ENCODE results near the gene PCK2. TPM values are rescaled to one million over a fixed set of nuclear protein-coding genes. Genes with fewer than 3 reads are reported as not detected.

The PCK2 gene
- total and polyA plus RNA-seq, 2 of the 13 experiments (the other 11 are each of a cell fraction or from before 2014, with no cell fraction given) = 129 to 272 TPM

DNA sequence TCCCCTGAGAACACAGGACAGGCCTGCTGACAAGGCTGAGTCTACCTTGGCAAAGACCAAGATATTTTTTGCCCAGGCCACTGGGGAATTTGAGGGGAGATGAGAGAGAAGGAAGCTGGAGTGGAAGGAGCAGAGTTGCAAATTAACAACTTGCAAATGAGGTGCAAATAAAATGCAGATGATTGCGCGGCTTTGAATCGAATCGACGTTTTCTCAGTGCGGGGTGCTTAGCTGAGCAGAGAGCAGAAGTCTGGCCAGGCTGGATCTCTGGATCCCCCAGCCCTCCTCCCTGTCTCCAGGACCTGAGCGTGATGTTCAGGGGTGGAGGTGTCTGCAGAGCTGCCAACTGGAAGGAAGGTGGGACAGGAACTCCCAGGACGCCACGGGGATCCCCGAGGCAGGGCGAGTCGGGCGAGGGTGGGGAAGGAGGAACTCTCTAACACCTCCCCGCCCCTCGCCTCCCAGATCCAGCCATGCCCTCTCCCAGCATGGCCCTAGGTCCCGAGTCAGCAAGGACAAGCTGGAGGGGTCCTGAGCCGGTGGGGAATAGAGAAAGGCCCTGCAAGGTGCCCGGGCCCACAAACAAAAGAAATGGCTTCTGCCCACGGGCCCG is 42.8 kb upstream of the PCK2 start (continued):
- TF ChIP-seq ZNF883 (CRISPR knock-in tag; IDR thresholded peaks at IDR 0.05; ENCODE audit: not compliant biosample characterization) = no peak
- 0 out of 2 replicates have a peak, but pooled peaks have one; percentile 1 for TF ChIP-seq TMF1 (CRISPR knock-in tag; IDR thresholded peaks at IDR 0.05; ENCODE audit: low read depth)
- TF ChIP-seq CCDC6 (CRISPR knock-in tag; IDR thresholded peaks at IDR 0.05) = no peak
- peak; percentile 44; the same call in 1 of the 2 replicates for TF ChIP-seq ZNF292 (CRISPR knock-in tag; IDR thresholded peaks at IDR 0.05; ENCODE audit: borderline replicate concordance, low read depth)
- peak; percentile 55; the same call in 1 of the 2 replicates for TF ChIP-seq ZBTB20 (CRISPR knock-in tag; IDR thresholded peaks at IDR 0.05; ENCODE audit: borderline replicate concordance, low read depth)
- TF ChIP-seq MEIS1 (CRISPR knock-in tag; IDR thresholded peaks at IDR 0.05; ENCODE audit: borderline replicate concordance) = no peak
- TF ChIP-seq, protein P1, sequence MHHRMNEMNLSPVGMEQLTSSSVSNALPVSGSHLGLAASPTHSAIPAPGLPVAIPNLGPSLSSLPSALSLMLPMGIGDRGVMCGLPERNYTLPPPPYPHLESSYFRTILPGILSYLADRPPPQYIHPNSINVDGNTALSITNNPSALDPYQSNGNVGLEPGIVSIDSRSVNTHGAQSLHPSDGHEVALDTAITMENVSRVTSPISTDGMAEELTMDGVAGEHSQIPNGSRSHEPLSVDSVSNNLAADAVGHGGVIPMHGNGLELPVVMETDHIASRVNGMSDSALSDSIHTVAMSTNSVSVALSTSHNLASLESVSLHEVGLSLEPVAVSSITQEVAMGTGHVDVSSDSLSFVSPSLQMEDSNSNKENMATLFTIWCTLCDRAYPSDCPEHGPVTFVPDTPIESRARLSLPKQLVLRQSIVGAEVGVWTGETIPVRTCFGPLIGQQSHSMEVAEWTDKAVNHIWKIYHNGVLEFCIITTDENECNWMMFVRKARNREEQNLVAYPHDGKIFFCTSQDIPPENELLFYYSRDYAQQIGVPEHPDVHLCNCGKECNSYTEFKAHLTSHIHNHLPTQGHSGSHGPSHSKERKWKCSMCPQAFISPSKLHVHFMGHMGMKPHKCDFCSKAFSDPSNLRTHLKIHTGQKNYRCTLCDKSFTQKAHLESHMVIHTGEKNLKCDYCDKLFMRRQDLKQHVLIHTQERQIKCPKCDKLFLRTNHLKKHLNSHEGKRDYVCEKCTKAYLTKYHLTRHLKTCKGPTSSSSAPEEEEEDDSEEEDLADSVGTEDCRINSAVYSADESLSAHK (CRISPR knock-in tag; IDR thresholded peaks at IDR 0.05; ENCODE audit: borderline replicate concordance) = no peak
- TF ChIP-seq ZNF205 (CRISPR knock-in tag; IDR thresholded peaks at IDR 0.05) = no peak
- TF ChIP-seq TAF15 (IDR thresholded peaks at IDR 0.05; ENCODE audit: low read depth, low read length, poor library complexity, severe bottlenecking) = no peak
- peak; percentile 89; the same call in 1 of the 2 replicates for TF ChIP-seq ZNF354B (CRISPR knock-in tag; IDR thresholded peaks at IDR 0.05)
- TF ChIP-seq REPIN1 (CRISPR knock-in tag; IDR thresholded peaks at IDR 0.05; ENCODE audit: borderline replicate concordance, low read depth) = 0 out of 2 replicates have a peak, but pooled peaks have one; percentile 22
- no peak for TF ChIP-seq THYN1 (CRISPR knock-in tag; IDR thresholded peaks at IDR 0.05; ENCODE audit: borderline replicate concordance, low read depth)
- TF ChIP-seq, protein P2, sequence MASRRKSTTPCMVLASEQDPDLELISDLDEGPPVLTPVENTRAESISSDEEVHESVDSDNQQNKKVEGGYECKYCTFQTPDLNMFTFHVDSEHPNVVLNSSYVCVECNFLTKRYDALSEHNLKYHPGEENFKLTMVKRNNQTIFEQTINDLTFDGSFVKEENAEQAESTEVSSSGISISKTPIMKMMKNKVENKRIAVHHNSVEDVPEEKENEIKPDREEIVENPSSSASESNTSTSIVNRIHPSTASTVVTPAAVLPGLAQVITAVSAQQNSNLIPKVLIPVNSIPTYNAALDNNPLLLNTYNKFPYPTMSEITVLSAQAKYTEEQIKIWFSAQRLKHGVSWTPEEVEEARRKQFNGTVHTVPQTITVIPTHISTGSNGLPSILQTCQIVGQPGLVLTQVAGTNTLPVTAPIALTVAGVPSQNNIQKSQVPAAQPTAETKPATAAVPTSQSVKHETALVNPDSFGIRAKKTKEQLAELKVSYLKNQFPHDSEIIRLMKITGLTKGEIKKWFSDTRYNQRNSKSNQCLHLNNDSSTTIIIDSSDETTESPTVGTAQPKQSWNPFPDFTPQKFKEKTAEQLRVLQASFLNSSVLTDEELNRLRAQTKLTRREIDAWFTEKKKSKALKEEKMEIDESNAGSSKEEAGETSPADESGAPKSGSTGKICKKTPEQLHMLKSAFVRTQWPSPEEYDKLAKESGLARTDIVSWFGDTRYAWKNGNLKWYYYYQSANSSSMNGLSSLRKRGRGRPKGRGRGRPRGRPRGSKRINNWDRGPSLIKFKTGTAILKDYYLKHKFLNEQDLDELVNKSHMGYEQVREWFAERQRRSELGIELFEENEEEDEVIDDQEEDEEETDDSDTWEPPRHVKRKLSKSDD (CRISPR knock-in tag; IDR thresholded peaks at IDR 0.05; ENCODE audit: low read depth) = no peak
- TF ChIP-seq ZNF569 (CRISPR knock-in tag; IDR thresholded peaks at IDR 0.05; ENCODE audit: borderline replicate concordance) = 0 out of 2 replicates have a peak, but pooled peaks have one; percentile 37
- no peak for TF ChIP-seq SOX13 (IDR thresholded peaks at IDR 0.05)
- TF ChIP-seq SOX13 (CRISPR knock-in tag; conservative IDR thresholded peaks at IDR 0.05 in 1 of 2, IDR thresholded peaks at IDR 0.05 in 1 of 2) = no peak
- TF ChIP-seq ZNF430 (CRISPR knock-in tag; IDR thresholded peaks at IDR 0.05) = no peak
- TF ChIP-seq KAT8 (CRISPR knock-in tag; IDR thresholded peaks at IDR 0.05) = 0 out of 2 replicates have a peak, but pooled peaks have one; percentile 28
- 0 out of 2 replicates have a peak, but pooled peaks have one; percentile 41 for TF ChIP-seq ATRX (CRISPR knock-in tag; IDR thresholded peaks at IDR 0.05; ENCODE audit: borderline replicate concordance)
